ENCODE measurements around the gene CDCP1. TPM values are rescaled to one million over a fixed set of nuclear protein-coding genes. Genes with fewer than 3 reads are reported as not detected.

Gene CDCP1
- total RNA-seq, 1 donor = 0.31 TPM

DNA sequence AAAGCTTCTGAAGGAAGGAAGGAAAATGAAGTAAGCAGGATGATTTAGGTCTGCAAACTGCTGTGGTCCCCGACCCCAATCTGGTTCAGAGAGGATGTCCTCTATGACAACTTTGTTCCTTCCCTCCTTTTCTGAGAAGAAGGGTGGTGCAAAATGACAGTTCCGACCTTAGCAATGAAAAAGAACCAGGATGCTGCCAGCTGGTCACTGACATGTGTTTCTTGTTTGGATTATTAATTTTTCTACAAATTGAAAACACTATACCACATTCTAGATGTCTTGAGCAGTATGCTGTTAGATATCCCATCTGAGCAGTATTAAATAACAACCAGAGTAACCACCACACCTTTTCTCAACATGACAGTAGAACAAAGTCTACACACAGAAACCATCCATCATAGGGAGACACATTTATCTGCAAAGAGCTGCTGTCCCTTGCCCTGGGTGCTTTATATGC is 27.5 kb downstream of the CDCP1 start:
- Histone ChIP-seq H3K4me3 (ENCODE audit: low read length) (no peak overlapping the region), H3K9me3 (ENCODE audit: low read depth, low read length) (no peaks in the 10 kb centered on the region), H3K27me3 (ENCODE audit: insufficient read depth, low read length) (no peaks in the 10 kb centered on the region), H3K4me1 (ENCODE audit: insufficient read depth, low read length) (peaks cover 31% of the 10 kb centered on the region)

DNA sequence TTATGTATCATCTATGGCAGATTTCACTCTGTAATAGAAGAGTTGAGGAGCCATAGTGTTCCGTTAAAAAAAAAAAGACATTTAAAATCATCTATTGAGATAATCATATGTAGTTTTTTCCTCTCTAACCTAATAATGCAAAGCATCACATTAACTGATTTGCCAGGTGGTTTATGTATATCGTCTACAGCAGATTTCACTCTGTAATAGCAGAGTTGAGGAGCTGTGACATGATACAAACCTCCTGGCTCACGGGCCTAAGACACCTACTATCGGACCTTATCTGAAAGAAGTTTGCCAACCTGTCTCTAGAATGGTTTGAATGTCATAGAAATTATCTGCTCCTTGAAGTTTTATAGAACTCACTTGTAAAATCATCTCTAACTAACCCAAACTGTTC is 29.8 kb downstream of the CDCP1 start:
- no peaks in the 10 kb centered on the region for H3K9me3 ChIP-seq (ENCODE audit: low read depth, low read length)
- no peak overlapping the region for H3K4me3 ChIP-seq (ENCODE audit: low read length)
- no peaks in the 10 kb centered on the region for H3K27me3 ChIP-seq (ENCODE audit: insufficient read depth, low read length)
- peaks cover 21% of the 10 kb centered on the region for H3K4me1 ChIP-seq (ENCODE audit: insufficient read depth, low read length)

DNA sequence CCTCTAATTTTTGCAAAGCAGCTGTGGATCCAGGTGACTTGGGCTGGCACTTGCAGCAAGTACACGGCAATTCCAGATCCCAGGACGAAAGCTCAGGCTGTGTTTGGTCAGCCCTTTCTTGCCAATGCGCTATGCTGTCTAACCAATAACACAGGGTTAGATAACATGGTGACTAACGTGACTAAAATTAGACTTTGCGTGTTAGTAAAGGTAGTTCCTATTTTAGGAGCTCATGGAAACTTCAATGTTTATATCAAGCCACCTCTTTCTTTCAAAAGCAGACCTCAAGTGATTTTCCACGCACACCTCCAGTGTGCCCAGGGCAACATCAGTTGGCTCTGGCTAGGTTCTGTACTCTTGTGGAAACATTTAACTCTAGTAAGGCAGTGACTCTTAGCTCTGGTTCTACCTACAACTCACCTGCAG is 32.5 kb downstream of the CDCP1 start:
- H3K4me3 ChIP-seq (ENCODE audit: low read length) = no peak overlapping the region
- H3K27me3 ChIP-seq (ENCODE audit: insufficient read depth, low read length) = no peaks in the 10 kb centered on the region
- no peaks in the 10 kb centered on the region for H3K9me3 ChIP-seq (ENCODE audit: low read depth, low read length)
- H3K4me1 ChIP-seq (ENCODE audit: insufficient read depth, low read length) = peaks cover 40% of the 10 kb centered on the region

- no peak overlapping the region for H3K4me3 ChIP-seq (ENCODE audit: low read length)
- H3K4me1 ChIP-seq (ENCODE audit: insufficient read depth, low read length) = peaks cover 33% of the 10 kb centered on the region
- H3K9me3 ChIP-seq (ENCODE audit: low read depth, low read length) = no peaks in the 10 kb centered on the region
- no peaks in the 10 kb centered on the region for H3K27me3 ChIP-seq (ENCODE audit: insufficient read depth, low read length)
These were observed 33.2 kb downstream of the CDCP1 start for GRCh38 chr3:45112939-45113338.

GRCh38 chr3:45110509-45110833 is 35.7 kb downstream of the CDCP1 start:
- Histone ChIP-seq H3K9me3 (ENCODE audit: low read depth, low read length) (no peaks in the 10 kb centered on the region), H3K4me1 (ENCODE audit: insufficient read depth, low read length) (peaks cover 38% of the 10 kb centered on the region), H3K27me3 (ENCODE audit: insufficient read depth, low read length) (no peaks in the 10 kb centered on the region), H3K4me3 (ENCODE audit: low read length) (peak overlapping the region; percentile 7)

- peaks cover 44% of the 10 kb centered on the region for H3K4me1 ChIP-seq (ENCODE audit: insufficient read depth, low read length)
- H3K9me3 ChIP-seq (ENCODE audit: low read depth, low read length) = no peaks in the 10 kb centered on the region
- peak overlapping the region; percentile 7 for H3K4me3 ChIP-seq (ENCODE audit: low read length)
- no peaks in the 10 kb centered on the region for H3K27me3 ChIP-seq (ENCODE audit: insufficient read depth, low read length)
These were observed 36.2 kb downstream of the CDCP1 start for GRCh38 chr3:45109771-45110508.

DNA sequence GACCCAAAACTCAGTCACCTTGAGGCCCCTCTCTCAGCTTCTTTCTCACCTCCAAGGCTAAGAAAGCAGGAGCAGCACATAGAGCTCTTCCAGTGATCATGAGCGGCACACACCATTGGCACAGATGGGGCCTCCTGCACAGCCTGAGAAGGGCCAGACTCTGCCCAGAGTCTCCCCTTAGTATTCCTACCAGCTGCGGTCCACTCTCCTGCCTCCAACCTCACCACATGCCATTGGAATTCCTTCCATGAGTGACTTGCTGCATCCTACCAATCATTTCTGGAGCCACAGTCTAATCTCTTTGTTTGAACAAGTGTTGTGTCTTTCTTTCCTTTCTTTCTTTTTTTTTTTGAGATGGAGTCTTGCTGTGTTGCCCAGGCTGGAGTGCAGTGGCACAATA is 39.3 kb downstream of the CDCP1 start:
- no peak overlapping the region for H3K4me3 ChIP-seq (ENCODE audit: low read length)
- no peaks in the 10 kb centered on the region for H3K9me3 ChIP-seq (ENCODE audit: low read depth, low read length)
- H3K4me1 ChIP-seq (ENCODE audit: insufficient read depth, low read length) = peaks cover 49% of the 10 kb centered on the region
- H3K27me3 ChIP-seq (ENCODE audit: insufficient read depth, low read length) = no peaks in the 10 kb centered on the region

GRCh38 chr3:45105855-45106671 is 40.1 kb downstream of the CDCP1 start:
- Histone ChIP-seq H3K4me3 (ENCODE audit: low read length) (no peak overlapping the region), H3K4me1 (ENCODE audit: insufficient read depth, low read length) (peaks cover 53% of the 10 kb centered on the region)

GRCh38 chr3:45104715-45105711 is 41.2 kb downstream of the CDCP1 start:
- Histone ChIP-seq H3K27me3 (ENCODE audit: insufficient read depth, low read length) (no peaks in the 10 kb centered on the region), H3K4me3 (ENCODE audit: low read length) (no peak overlapping the region), H3K4me1 (ENCODE audit: insufficient read depth, low read length) (peaks cover 47% of the 10 kb centered on the region), H3K9me3 (ENCODE audit: low read depth, low read length) (no peaks in the 10 kb centered on the region)

More at GRCh38 chr3:45105855-45106671, 40.1 kb downstream of the CDCP1 start:
- Histone ChIP-seq H3K9me3 (ENCODE audit: low read depth, low read length) (no peaks in the 10 kb centered on the region), H3K27me3 (ENCODE audit: insufficient read depth, low read length) (no peaks in the 10 kb centered on the region)

DNA sequence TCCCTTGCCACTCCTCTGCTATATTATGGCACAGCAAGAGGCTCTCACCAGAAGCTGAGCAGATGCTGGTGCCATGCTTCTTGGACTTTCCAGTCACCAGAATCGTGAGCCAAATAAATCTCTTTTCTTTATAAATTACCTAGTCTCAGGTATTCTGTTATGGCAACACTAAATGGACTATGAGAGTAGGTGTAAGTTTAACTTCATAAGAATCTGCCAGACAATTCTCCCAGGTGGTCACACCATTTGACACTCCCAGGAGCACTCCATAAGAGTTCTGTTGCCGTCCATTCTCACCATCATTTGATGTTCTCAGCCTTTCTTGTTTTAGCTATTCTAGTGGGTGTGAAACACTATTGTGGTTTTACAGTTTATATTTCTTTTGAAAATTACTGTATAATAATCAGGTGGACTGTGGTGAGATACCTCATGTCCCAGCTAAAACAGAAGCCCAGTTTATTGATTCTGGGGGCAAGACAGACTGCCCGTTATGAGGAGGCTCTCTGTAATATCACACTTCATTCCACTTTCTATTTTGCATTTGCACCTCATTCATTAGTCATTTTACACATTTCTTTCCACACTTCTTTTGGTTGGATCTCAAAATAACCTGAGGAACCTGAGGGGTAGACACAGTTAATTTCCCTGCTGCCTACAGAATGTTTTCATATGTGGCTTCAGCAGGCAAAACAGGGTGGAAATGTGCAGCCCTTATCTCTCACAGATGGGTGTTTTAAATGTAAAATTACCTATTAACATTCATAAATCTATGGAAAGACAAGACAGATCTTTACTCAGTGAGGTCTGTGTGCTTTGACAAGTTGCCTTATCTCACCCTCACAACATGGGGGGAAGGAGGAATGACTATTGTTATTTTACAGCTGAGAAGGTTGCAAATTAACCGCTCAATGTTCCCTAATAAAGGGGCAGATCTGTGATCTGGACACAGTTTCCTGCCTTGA is 42.1 kb downstream of the CDCP1 start:
- peaks cover 37% of the 10 kb centered on the region for H3K4me1 ChIP-seq (ENCODE audit: insufficient read depth, low read length)

GRCh38 chr3:45103334-45103733 is 42.8 kb downstream of the CDCP1 start:
- no peaks in the 10 kb centered on the region for H3K9me3 ChIP-seq (ENCODE audit: low read depth, low read length)
- no peak overlapping the region for H3K4me3 ChIP-seq (ENCODE audit: low read length)
- no peaks in the 10 kb centered on the region for H3K27me3 ChIP-seq (ENCODE audit: insufficient read depth, low read length)
- peaks cover 36% of the 10 kb centered on the region for H3K4me1 ChIP-seq (ENCODE audit: insufficient read depth, low read length)

More for the DNA sequence above, 42.1 kb downstream of the CDCP1 start:
- Histone ChIP-seq H3K4me3 (ENCODE audit: low read length) (no peak overlapping the region), H3K9me3 (ENCODE audit: low read depth, low read length) (no peaks in the 10 kb centered on the region), H3K27me3 (ENCODE audit: insufficient read depth, low read length) (no peaks in the 10 kb centered on the region)

GRCh38 chr3:45100981-45101407 is 45.2 kb downstream of the CDCP1 start:
- Histone ChIP-seq H3K4me3 (ENCODE audit: low read length) (no peak overlapping the region), H3K9me3 (ENCODE audit: low read depth, low read length) (no peaks in the 10 kb centered on the region), H3K27me3 (ENCODE audit: insufficient read depth, low read length) (no peaks in the 10 kb centered on the region), H3K4me1 (ENCODE audit: insufficient read depth, low read length) (peaks cover 27% of the 10 kb centered on the region)

DNA sequence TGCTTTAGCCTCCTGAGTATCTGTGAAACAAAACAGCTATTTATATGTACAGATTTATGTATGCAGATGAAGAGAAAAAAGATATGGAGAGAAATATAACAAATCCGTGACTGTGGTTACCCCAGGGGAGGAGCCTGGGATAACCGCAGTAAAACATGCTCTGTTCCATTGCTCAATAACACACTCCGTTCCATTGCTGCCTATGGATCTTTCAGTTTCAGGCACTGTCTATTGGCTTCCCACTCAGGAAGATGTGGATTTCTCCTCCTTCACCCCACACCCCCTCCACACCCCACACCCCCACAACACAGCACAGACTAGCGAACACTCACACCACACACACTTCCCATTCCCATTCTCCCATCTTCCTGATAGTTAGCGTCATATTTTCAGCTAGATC is 47.9 kb downstream of the CDCP1 start:
- Histone ChIP-seq H3K27me3 (ENCODE audit: insufficient read depth, low read length) (no peaks in the 10 kb centered on the region), H3K4me1 (ENCODE audit: insufficient read depth, low read length) (peaks cover 9% of the 10 kb centered on the region), H3K9me3 (ENCODE audit: low read depth, low read length) (no peaks in the 10 kb centered on the region), H3K4me3 (ENCODE audit: low read length) (no peak overlapping the region)

Measured in mononuclear cell (primary cell).